A549 (cell line): ENCODE results near the gene CTCFL.

Experiments used
- CTCF ChIP-seq: fragments of >200 bp; sonication (Bioruptor Twin); formaldehyde crosslinking; IDR thresholded peaks from 3 replicates; pipeline ENCODE4 v1.5.1; 2016
- FOXS1 ChIP-seq: fragments of 250-450 bp; sonication (Bioruptor Pico); IDR thresholded peaks from 2 replicates; pipeline ENCODE4 v1.5.0; 2020; ENCODE audit warnings: mild to moderate bottlenecking, moderate library complexity
- HDAC2 ChIP-seq: fragments of 200-600 bp; sonication (generic); IDR thresholded peaks from 2 replicates; pipeline ENCODE4 v1.6.1; 2016
- POLR2A ChIP-seq: IDR thresholded peaks from 2 replicates; pipeline ENCODE4 v1.6.1; 2012; ENCODE audit warnings: mild to moderate bottlenecking, low read length
- REST ChIP-seq: fragments of 200-600 bp; sonication (generic); IDR thresholded peaks from 2 replicates; pipeline ENCODE4 v1.6.1; 2016; ENCODE audit warnings: antibody characterized with exemption, mild to moderate bottlenecking, moderate library complexity
- RFX5 ChIP-seq: fragments of 450-650 bp; IDR thresholded peaks from 2 replicates; pipeline ENCODE4 v1.7.1; 2014; ENCODE audit warnings: antibody characterized with exemption, mild to moderate bottlenecking, moderate library complexity
- SREBF2 ChIP-seq: fragments of 450-650 bp; IDR thresholded peaks from 2 replicates; pipeline ENCODE4 v1.6.1; 2014; ENCODE audit warnings: mild to moderate bottlenecking, moderate library complexity
- ZC3H11A ChIP-seq: fragments of 450-650 bp; IDR thresholded peaks from 2 replicates; pipeline ENCODE4 v1.6.1; 2014; ENCODE audit warnings: antibody characterized with exemption, mild to moderate bottlenecking
- ZSCAN20 ChIP-seq: fragments of 250-450 bp; sonication (Bioruptor Pico); IDR thresholded peaks from 2 replicates; pipeline ENCODE4 v1.8.0; 2022; ENCODE audit warnings: mild to moderate bottlenecking, moderate library complexity

GRCh38 chr20:57480444-57481160 is 44.3 kb downstream of the CTCFL start:
- TF ChIP-seq CTCF (no peak), SREBF2 (no peak), ZC3H11A (no peak), ZSCAN20 (no peak), POLR2A (no peak), FOXS1 (CRISPR knock-in tag) (no peak), HDAC2 (no peak), REST (no peak), RFX5 (no peak)
